ENCODE measurements around the gene TSPAN32. TPM values are rescaled to one million over a fixed set of nuclear protein-coding genes. Genes with fewer than 3 reads are reported as not detected.

Gene TSPAN32
- total and polyA plus RNA-seq, 2 donors (not counting 1 experiment from before 2014, with no cell fraction given), result 0.17 TPM; not detected in 1

DNA sequence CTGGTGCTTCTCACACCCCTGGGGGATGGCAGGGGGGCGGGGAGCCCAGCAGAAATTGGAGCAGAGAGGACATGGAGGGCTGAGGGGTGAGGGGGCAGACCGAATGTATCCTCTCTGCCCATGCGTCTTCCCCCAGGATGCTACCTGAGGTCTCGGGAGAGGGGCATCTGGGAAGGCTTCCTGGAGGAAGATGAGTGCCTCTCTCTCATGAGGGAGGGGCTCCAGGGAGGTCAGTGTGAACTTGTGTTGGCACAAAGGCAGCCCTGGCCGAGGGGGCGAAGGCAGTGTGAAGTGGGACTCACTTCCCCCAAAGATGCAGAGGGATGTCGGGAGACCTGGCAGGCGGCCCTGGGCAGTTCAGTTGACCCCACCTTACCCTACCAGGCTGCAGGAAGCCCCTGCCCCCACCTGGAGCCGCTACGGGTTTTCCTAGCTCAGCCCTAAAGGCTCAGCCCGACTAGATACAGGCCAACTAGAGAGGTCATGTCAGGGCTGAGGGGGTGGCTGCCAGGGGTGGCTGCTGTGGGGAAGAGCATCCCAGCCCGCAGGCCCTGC is 41.8 kb upstream of the TSPAN32 start:
- TF ChIP-seq, protein P1, sequence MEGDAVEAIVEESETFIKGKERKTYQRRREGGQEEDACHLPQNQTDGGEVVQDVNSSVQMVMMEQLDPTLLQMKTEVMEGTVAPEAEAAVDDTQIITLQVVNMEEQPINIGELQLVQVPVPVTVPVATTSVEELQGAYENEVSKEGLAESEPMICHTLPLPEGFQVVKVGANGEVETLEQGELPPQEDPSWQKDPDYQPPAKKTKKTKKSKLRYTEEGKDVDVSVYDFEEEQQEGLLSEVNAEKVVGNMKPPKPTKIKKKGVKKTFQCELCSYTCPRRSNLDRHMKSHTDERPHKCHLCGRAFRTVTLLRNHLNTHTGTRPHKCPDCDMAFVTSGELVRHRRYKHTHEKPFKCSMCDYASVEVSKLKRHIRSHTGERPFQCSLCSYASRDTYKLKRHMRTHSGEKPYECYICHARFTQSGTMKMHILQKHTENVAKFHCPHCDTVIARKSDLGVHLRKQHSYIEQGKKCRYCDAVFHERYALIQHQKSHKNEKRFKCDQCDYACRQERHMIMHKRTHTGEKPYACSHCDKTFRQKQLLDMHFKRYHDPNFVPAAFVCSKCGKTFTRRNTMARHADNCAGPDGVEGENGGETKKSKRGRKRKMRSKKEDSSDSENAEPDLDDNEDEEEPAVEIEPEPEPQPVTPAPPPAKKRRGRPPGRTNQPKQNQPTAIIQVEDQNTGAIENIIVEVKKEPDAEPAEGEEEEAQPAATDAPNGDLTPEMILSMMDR (conservative IDR thresholded peaks at IDR 0.05 in 1 of 2, IDR thresholded peaks at IDR 0.05 in 1 of 2; ENCODE audit: low read depth in 1 of 2, low read length in 2 of 2), result no peak
- no peak for TF ChIP-seq EZH2 (IDR thresholded peaks at IDR 0.05; ENCODE audit: low read length, missing control alignments)
- no peak overlapping the region for H3K9ac ChIP-seq (ENCODE audit: insufficient read depth, low read length)
- no peak overlapping the region for H3K4me3 ChIP-seq (replicated peaks in 1 of 4; ENCODE audit: control extremely low read depth in 1 of 4, insufficient read depth in 1 of 4, low read depth in 3 of 4, low read length in 4 of 4)
- no peaks in the 10 kb centered on the region for H3K79me2 ChIP-seq (ENCODE audit: control insufficient read depth, insufficient read depth, low read length)
- no peaks in the 10 kb centered on the region for H3K4me1 ChIP-seq (ENCODE audit: control insufficient read depth, extremely low read depth, insufficient read depth, low read length)
- H3K36me3 ChIP-seq (ENCODE audit: control insufficient read depth, insufficient read depth, low read length), result no peaks in the 10 kb centered on the region
- H4K20me1 ChIP-seq (ENCODE audit: control insufficient read depth, extremely low read depth, insufficient read depth, low read length), result no peaks in the 10 kb centered on the region
- H3K9me3 ChIP-seq (ENCODE audit: control insufficient read depth, insufficient read depth, low read depth, low read length), result no peaks in the 10 kb centered on the region
- no peak overlapping the region for H2AFZ ChIP-seq (ENCODE audit: low read length)
- H3K27me3 ChIP-seq (ENCODE audit: control insufficient read depth, insufficient read depth, low read length), result no peaks in the 10 kb centered on the region
- no peak for DNase-seq (ENCODE audit: low read depth in 2 of 2)
- H3K27ac ChIP-seq (ENCODE audit: insufficient read depth, low read length), result no peak overlapping the region
- no peak overlapping the region for H3K4me2 ChIP-seq (ENCODE audit: extremely low read depth, insufficient read depth, low read length)

GRCh38 chr11:2260491-2261364 is 41.1 kb upstream of the TSPAN32 start:
- no peak for DNase-seq (ENCODE audit: low read depth in 2 of 2)
- TF ChIP-seq, protein P1 (conservative IDR thresholded peaks at IDR 0.05 in 1 of 2, IDR thresholded peaks at IDR 0.05 in 1 of 2; ENCODE audit: low read depth in 1 of 2, low read length in 2 of 2), result no peak
- TF ChIP-seq EZH2 (IDR thresholded peaks at IDR 0.05; ENCODE audit: low read length, missing control alignments), result no peak
- H3K9me3 ChIP-seq (ENCODE audit: control insufficient read depth, insufficient read depth, low read depth, low read length), result no peaks in the 10 kb centered on the region
- H3K4me3 ChIP-seq (replicated peaks in 1 of 4; ENCODE audit: control extremely low read depth in 1 of 4, insufficient read depth in 1 of 4, low read depth in 3 of 4, low read length in 4 of 4), result no peak overlapping the region
- no peaks in the 10 kb centered on the region for H4K20me1 ChIP-seq (ENCODE audit: control insufficient read depth, extremely low read depth, insufficient read depth, low read length)
- H3K36me3 ChIP-seq (ENCODE audit: control insufficient read depth, insufficient read depth, low read length), result no peaks in the 10 kb centered on the region
- H3K4me1 ChIP-seq (ENCODE audit: control insufficient read depth, extremely low read depth, insufficient read depth, low read length), result no peaks in the 10 kb centered on the region
- no peak overlapping the region for H2AFZ ChIP-seq (ENCODE audit: low read length)
- H3K4me2 ChIP-seq (ENCODE audit: extremely low read depth, insufficient read depth, low read length), result no peak overlapping the region
- H3K27me3 ChIP-seq (ENCODE audit: control insufficient read depth, insufficient read depth, low read length), result no peaks in the 10 kb centered on the region
- H3K9ac ChIP-seq (ENCODE audit: insufficient read depth, low read length), result no peak overlapping the region
- no peaks in the 10 kb centered on the region for H3K79me2 ChIP-seq (ENCODE audit: control insufficient read depth, insufficient read depth, low read length)
- H3K27ac ChIP-seq (ENCODE audit: insufficient read depth, low read length), result no peak overlapping the region

DNA sequence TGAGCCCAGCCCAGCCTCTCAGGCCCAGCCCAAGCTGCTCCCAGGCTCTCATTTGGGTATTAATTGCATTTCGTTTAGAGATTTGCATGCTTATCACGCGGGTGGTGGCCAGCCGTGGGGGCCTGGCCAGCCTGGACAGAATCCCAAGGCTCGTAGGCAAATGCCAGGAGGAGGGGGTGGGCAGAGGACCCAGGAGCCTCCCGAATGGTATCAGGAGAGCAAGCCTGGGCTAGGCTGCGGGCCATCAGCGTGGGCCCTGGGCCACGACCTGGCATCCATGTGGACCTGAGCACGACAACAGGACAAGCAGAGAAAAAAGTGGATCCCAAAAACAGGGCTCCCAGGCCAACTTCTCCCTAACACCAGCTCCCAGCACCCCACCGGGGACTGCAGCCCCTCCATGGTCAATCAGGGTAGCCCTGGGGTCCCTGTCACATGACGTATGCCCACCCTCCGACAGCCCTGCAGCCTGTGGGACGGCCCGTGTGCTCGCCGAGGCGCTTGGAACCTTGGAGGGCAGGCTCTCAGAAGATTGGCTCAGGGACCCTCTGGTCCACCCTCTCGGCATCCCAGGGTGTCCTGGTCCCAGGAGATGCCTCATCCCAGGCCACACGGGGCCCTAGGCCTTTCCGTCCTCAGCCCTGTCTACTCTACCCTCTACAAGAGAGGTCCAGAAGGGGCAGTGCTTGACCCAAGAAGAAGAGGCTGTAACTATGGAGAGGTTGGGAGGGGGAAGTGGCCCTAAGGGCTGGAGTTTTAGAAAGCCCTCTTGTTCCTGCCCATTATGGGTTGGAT is 40.2 kb upstream of the TSPAN32 start:
- Histone ChIP-seq H2AFZ (ENCODE audit: low read length) (no peak overlapping the region), H3K4me1 (ENCODE audit: control insufficient read depth, extremely low read depth, insufficient read depth, low read length) (no peaks in the 10 kb centered on the region), H3K4me3 (replicated peaks in 1 of 4; ENCODE audit: control extremely low read depth in 1 of 4, insufficient read depth in 1 of 4, low read depth in 3 of 4, low read length in 4 of 4) (no peak overlapping the region), H3K4me2 (ENCODE audit: extremely low read depth, insufficient read depth, low read length) (no peak overlapping the region), H3K79me2 (ENCODE audit: control insufficient read depth, insufficient read depth, low read length) (no peaks in the 10 kb centered on the region), H3K36me3 (ENCODE audit: control insufficient read depth, insufficient read depth, low read length) (no peaks in the 10 kb centered on the region), H4K20me1 (ENCODE audit: control insufficient read depth, extremely low read depth, insufficient read depth, low read length) (no peaks in the 10 kb centered on the region), H3K9ac (ENCODE audit: insufficient read depth, low read length) (no peak overlapping the region), H3K27me3 (ENCODE audit: control insufficient read depth, insufficient read depth, low read length) (no peaks in the 10 kb centered on the region), H3K9me3 (ENCODE audit: control insufficient read depth, insufficient read depth, low read depth, low read length) (no peaks in the 10 kb centered on the region), H3K27ac (ENCODE audit: insufficient read depth, low read length) (no peak overlapping the region)
- TF ChIP-seq, protein P1 (conservative IDR thresholded peaks at IDR 0.05 in 1 of 2, IDR thresholded peaks at IDR 0.05 in 1 of 2; ENCODE audit: low read depth in 1 of 2, low read length in 2 of 2), result no peak
- TF ChIP-seq EZH2 (IDR thresholded peaks at IDR 0.05; ENCODE audit: low read length, missing control alignments), result no peak
- no peak for DNase-seq (ENCODE audit: low read depth in 2 of 2)

All from fibroblast of lung (primary cell).